ENCODE data around the gene PGLYRP4. TPM values are rescaled to one million over a fixed set of nuclear protein-coding genes. Genes with fewer than 3 reads are reported as not detected.

PGLYRP4 gene
- polyA plus RNA-seq, 4 donors = 0.18 to 0.33 TPM; not detected in 2

DNA sequence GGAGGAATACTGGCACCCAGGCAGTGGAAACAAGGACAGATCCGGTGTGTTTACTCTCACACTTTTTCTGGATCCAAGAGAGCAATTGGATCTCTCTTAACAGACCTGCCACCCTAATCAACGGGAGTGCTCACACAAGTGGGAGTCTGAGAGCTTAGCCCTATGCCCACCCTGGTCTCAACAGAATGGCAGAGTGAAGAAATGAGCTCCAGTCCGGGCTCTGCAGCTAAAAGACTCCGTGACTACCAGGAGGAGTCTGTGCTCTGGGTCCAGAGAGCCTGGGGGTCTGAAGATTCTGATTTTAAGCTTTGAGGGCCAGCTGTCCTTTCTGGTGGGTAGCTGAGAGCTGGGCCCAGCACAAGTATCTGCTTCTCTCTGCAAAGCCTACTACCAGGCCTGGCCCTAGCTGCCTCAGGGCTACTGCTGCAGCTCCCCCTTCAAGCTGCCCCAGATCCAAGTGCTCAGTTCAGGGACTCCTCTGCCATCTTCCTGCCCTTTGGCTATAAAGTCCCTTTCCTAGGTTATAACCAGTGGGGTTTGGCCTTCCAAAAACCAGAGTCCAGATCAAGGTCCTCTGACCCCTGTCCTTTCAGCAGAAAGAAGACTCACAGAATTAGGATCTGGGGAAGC is 13.0 kb upstream of the PGLYRP4 start:
- peaks cover 0 to 70% (median 0%) of the 10 kb centered on the region in 3 donors for H3K4me1 ChIP-seq (ENCODE audit: control insufficient read depth in 3 of 3, insufficient read depth in 2 of 3, low read depth in 1 of 3, low read length in 2 of 3)
- H3K27me3 ChIP-seq (ENCODE audit: control insufficient read depth in 3 of 3, insufficient read depth in 3 of 3, low read length in 3 of 3) = no peaks in the 10 kb centered on the region
- FAIRE-seq = no peak
- no peak overlapping the region for H3K4me3 ChIP-seq (ENCODE audit: low read depth in 1 of 3, low read length in 3 of 3)
- H3K36me3 ChIP-seq (ENCODE audit: control insufficient read depth in 3 of 3, insufficient read depth in 2 of 3, low read depth in 1 of 3, low read length in 3 of 3) = peaks cover 0 to 2% (median 0%) of the 10 kb centered on the region in 3 donors
- WGBS, 3 donors = 75 to 83% (median 79%) methylated on average over 4 of the region's 4 CpGs
- H3K9me3 ChIP-seq (ENCODE audit: control insufficient read depth in 2 of 2, insufficient read depth in 1 of 2, low read depth in 1 of 2, low read length in 1 of 2) = no peaks in the 10 kb centered on the region
- DNase-seq = no peak
- no peak overlapping the region for H3K27ac ChIP-seq (ENCODE audit: low read depth in 1 of 3, low read length in 2 of 3)

DNA sequence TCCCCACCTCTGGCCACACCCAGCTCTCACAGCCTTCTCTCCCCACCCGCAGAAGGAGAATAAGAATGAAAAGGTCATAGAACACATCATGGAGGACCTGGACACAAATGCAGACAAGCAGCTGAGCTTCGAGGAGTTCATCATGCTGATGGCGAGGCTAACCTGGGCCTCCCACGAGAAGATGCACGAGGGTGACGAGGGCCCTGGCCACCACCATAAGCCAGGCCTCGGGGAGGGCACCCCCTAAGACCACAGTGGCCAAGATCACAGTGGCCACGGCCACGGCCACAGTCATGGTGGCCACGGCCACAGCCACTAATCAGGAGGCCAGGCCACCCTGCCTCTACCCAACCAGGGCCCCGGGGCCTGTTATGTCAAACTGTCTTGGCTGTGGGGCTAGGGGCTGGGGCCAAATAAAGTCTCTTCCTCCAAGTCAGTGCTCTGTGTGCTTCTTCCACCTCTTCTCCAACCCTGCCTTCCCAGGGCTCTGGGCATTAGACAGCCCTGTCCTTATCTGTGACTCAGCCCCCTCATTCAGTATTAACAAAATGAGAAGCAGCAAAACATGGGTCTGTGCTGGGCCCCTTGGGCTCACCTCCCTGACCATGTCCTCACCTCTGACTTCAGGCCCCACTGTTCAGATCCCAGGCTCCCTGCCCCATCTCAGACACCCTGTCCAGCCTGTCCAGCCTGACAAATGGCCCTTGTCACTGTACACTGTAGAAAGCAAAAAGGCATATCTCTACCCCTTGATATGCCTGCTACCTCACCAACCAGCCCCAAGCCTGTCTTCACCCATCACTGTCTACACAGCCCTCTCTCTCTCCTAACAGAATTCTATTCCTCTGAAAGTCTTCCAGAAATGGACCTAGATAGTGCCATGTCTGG is 12.2 kb upstream of the PGLYRP4 start:
- no peaks in the 10 kb centered on the region for H3K9me3 ChIP-seq (ENCODE audit: control insufficient read depth in 2 of 2, insufficient read depth in 1 of 2, low read depth in 1 of 2, low read length in 1 of 2)
- no peak overlapping the region for H3K27ac ChIP-seq (ENCODE audit: low read depth in 1 of 3, low read length in 2 of 3)
- DNase-seq = no peak
- no peak overlapping the region for H3K4me3 ChIP-seq (ENCODE audit: low read depth in 1 of 3, low read length in 3 of 3)
- FAIRE-seq = no peak
- WGBS, 3 donors = 84 to 85% (median 84%) methylated on average over 11 of the region's 11 CpGs
- peaks cover 0 to 70% (median 0%) of the 10 kb centered on the region in 3 donors for H3K4me1 ChIP-seq (ENCODE audit: control insufficient read depth in 3 of 3, insufficient read depth in 2 of 3, low read depth in 1 of 3, low read length in 2 of 3)
- no peaks in the 10 kb centered on the region for H3K27me3 ChIP-seq (ENCODE audit: control insufficient read depth in 3 of 3, insufficient read depth in 3 of 3, low read length in 3 of 3)
- peaks cover 0 to 2% (median 0%) of the 10 kb centered on the region in 3 donors for H3K36me3 ChIP-seq (ENCODE audit: control insufficient read depth in 3 of 3, insufficient read depth in 2 of 3, low read depth in 1 of 3, low read length in 3 of 3)

DNA sequence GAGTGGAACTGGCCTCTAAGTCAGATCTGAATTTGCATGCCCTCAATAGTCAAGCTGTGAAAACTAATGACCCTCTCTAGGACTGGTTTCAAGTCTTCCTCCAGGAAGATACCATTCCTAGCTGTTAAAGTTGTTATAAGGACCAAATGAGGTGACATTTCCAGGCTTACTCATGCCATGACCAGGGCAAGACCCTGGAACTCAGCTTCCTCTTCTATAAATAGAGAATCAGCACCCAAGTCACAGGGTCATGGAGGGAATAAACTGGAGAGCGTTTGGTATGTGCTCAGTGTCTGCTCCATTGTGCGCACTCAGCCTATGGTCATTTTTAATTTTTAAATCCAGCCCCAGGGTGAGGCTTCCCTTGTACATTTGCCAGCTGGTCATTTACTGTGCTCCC is 11.5 kb upstream of the PGLYRP4 start:
- peaks cover 0 to 2% (median 0%) of the 10 kb centered on the region in 3 donors for H3K36me3 ChIP-seq (ENCODE audit: control insufficient read depth in 3 of 3, insufficient read depth in 2 of 3, low read depth in 1 of 3, low read length in 3 of 3)
- H3K27ac ChIP-seq (ENCODE audit: low read depth in 1 of 3, low read length in 2 of 3) = no peak overlapping the region
- WGBS, 3 donors = 82 to 91% (median 88%) methylated on average over 2 of the region's 2 CpGs
- DNase-seq (no peak), FAIRE-seq (no peak)
- H3K9me3 ChIP-seq (ENCODE audit: control insufficient read depth in 2 of 2, insufficient read depth in 1 of 2, low read depth in 1 of 2, low read length in 1 of 2) = peaks cover 0 to 5% of the 10 kb centered on the region in 2 donors
- H3K4me3 ChIP-seq (ENCODE audit: low read depth in 1 of 3, low read length in 3 of 3) = no peak overlapping the region
- peaks cover 0 to 64% (median 0%) of the 10 kb centered on the region in 3 donors for H3K4me1 ChIP-seq (ENCODE audit: control insufficient read depth in 3 of 3, insufficient read depth in 2 of 3, low read depth in 1 of 3, low read length in 2 of 3)
- no peaks in the 10 kb centered on the region for H3K27me3 ChIP-seq (ENCODE audit: control insufficient read depth in 3 of 3, insufficient read depth in 3 of 3, low read length in 3 of 3)

DNA sequence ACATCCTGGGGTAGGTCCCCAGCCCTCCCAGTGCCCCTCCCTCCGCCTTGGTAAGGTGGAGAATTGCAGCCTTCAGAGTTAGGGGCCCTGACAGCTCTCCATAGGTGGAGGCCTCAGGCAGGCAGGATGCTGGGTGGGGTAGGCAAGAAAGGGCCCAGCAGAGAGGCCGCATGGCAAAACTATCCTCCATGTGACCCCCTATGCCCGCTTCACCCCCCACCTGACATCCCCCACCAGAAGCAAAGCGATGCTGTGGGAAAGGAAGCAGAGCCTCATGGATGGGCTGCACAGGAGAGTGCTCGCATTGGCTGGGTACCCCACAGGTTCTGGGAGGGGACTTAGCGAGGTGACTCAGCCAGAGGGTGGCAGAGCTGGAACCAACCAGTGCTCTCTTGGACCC is 10.6 kb upstream of the PGLYRP4 start:
- no peak overlapping the region for H3K4me3 ChIP-seq (ENCODE audit: low read depth in 1 of 3, low read length in 3 of 3)
- WGBS, 3 donors = 87 to 94% (median 92%) methylated on average over 6 of the region's 6 CpGs

DNA sequence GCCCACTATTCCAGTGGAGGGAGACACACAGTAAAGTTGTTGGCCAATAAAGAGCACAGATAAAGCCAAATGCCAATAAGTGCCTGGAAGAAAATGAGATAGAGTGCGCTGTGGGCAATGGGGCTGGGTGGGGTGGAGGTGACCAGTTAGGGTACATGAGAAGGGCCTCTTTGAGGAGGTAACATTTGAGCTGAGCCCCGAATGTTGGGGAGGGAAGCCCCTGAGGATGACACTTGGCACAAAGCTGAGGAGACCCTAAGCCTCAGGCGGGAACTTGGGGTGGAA is 10.0 kb upstream of the PGLYRP4 start:
- no peak overlapping the region for H3K4me3 ChIP-seq (ENCODE audit: low read depth in 1 of 3, low read length in 3 of 3)
- no peaks in the 10 kb centered on the region for H3K27me3 ChIP-seq (ENCODE audit: control insufficient read depth in 3 of 3, insufficient read depth in 3 of 3, low read length in 3 of 3)
- peaks cover 0 to 5% of the 10 kb centered on the region in 2 donors for H3K9me3 ChIP-seq (ENCODE audit: control insufficient read depth in 2 of 2, insufficient read depth in 1 of 2, low read depth in 1 of 2, low read length in 1 of 2)
- 91 to 96% (median 91%) methylated on average over 3 of the region's 3 CpGs for WGBS, 3 donors
- H3K27ac ChIP-seq (ENCODE audit: low read depth in 1 of 3, low read length in 2 of 3) = no peak overlapping the region
- FAIRE-seq (no peak), DNase-seq (no peak)
- peaks cover 0 to 2% (median 0%) of the 10 kb centered on the region in 3 donors for H3K36me3 ChIP-seq (ENCODE audit: control insufficient read depth in 3 of 3, insufficient read depth in 2 of 3, low read depth in 1 of 3, low read length in 3 of 3)
- peaks cover 0 to 49% (median 0%) of the 10 kb centered on the region in 3 donors for H3K4me1 ChIP-seq (ENCODE audit: control insufficient read depth in 3 of 3, insufficient read depth in 2 of 3, low read depth in 1 of 3, low read length in 2 of 3)

More for the DNA sequence above, 10.6 kb upstream of the PGLYRP4 start:
- DNase-seq (no peak), FAIRE-seq (no peak)
- Histone ChIP-seq H3K27ac (ENCODE audit: low read depth in 1 of 3, low read length in 2 of 3) (no peak overlapping the region), H3K4me1 (ENCODE audit: control insufficient read depth in 3 of 3, insufficient read depth in 2 of 3, low read depth in 1 of 3, low read length in 2 of 3) (peaks cover 0 to 55% (median 0%) of the 10 kb centered on the region in 3 donors), H3K36me3 (ENCODE audit: control insufficient read depth in 3 of 3, insufficient read depth in 2 of 3, low read depth in 1 of 3, low read length in 3 of 3) (peaks cover 0 to 2% (median 0%) of the 10 kb centered on the region in 3 donors), H3K9me3 (ENCODE audit: control insufficient read depth in 2 of 2, insufficient read depth in 1 of 2, low read depth in 1 of 2, low read length in 1 of 2) (peaks cover 0 to 5% of the 10 kb centered on the region in 2 donors), H3K27me3 (ENCODE audit: control insufficient read depth in 3 of 3, insufficient read depth in 3 of 3, low read length in 3 of 3) (no peaks in the 10 kb centered on the region)

DNA sequence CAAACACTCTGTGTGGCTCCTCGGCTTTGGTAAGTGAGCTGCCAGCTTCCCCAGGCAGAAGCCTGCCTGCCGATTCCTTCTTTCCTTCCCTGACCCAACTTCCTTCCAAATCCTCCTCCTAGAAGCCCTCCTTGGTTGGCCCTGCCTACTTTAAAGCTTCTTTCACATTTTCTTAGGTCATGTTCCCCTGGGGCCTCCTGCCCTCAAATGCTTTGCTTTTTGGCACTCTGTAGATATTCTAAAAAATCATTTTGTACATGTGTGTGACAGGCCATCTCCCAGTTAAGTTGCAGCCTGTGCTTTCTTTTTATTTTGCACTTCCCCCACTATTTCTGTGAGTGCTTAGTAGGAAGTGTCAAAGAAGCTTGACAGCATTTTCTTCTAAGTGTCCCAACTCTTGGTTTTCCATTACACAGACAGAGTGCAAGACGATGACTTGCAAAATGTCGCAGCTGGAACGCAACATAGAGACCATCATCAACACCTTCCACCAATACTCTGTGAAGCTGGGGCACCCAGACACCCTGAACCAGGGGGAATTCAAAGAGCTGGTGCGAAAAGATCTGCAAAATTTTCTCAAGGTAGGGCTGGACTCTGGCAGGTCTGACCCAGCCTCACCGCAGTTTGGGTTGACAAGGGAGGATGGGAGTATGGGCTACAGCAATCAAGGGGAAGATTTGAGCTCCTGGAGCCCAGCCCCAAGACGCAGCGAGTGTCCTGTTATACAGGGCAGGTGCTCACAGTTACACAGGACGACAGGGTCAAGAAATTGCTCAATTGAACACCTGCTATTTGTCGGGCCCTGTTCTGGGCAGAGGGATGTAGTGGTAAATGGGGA is 9.4 kb upstream of the PGLYRP4 start, which contains the start of gene S100A9:
TSS of gene S100A9 (plus strand) at position 2 of the 838 bp plus-strand sequence. CDS start at position 432, 430 bp downstream.
- FAIRE-seq (no peak), DNase-seq (no peak)
- Histone ChIP-seq H3K27me3 (ENCODE audit: control insufficient read depth in 3 of 3, insufficient read depth in 3 of 3, low read length in 3 of 3) (no peaks in the 10 kb centered on the region), H3K4me1 (ENCODE audit: control insufficient read depth in 3 of 3, insufficient read depth in 2 of 3, low read depth in 1 of 3, low read length in 2 of 3) (peaks cover 0 to 43% (median 0%) of the 10 kb centered on the region in 3 donors), H3K4me3 (ENCODE audit: low read depth in 1 of 3, low read length in 3 of 3) (no peak within 1 kb of the TSS), H3K27ac (ENCODE audit: low read depth in 1 of 3, low read length in 2 of 3) (peak within 1 kb of the TSS in 1 of 3 donors; percentile 23), H3K9me3 (ENCODE audit: control insufficient read depth in 2 of 2, insufficient read depth in 1 of 2, low read depth in 1 of 2, low read length in 1 of 2) (peaks cover 0 to 5% of the 10 kb centered on the region in 2 donors), H3K36me3 (ENCODE audit: control insufficient read depth in 3 of 3, insufficient read depth in 2 of 3, low read depth in 1 of 3, low read length in 3 of 3) (peaks cover 0 to 2% (median 0%) of the 10 kb centered on the region in 3 donors)
- WGBS, 3 donors = 62 to 75% (median 73%) methylated on average over 11 of the region's 11 CpGs

DNA sequence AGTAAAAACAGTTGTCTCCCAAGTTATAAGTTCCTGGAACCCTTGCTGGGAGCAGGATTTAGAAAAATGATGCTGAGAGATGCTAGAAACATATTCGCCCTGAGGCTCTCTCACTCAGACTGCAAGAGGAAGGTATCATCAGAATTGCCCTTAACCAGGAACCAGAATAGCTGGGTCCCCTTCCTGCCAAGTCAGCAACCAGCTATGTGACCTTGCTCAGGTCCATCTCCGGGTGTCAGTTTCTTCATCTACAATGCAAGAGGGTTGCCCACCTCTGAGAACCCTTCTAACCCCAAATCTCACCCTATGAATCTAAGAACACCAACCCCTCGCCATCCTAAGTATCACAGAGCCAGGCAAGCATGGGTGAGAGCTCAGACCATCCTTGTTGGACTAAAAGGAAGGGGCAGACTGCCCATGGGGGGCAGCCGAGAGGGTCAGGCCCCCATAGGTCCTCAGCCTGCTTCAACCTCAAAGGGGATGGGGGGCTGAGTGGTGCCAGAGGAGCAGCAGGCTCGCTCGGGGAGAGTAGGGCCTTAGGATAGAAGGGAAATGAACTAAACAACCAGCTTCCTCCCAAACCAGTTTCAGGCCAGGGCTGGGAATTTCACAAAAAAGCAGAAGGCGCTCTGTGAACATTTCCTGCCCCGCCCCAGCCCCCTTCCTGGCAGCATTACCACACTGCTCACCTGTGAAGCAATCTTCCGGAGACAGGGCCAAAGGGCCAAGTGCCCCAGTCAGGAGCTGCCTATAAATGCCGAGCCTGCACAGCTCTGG is 8.6 kb upstream of the PGLYRP4 start:
- FAIRE-seq (no peak), DNase-seq (peak; percentile 34 to 77)
- peaks cover 0 to 2% (median 0%) of the 10 kb centered on the region in 3 donors for H3K36me3 ChIP-seq (ENCODE audit: control insufficient read depth in 3 of 3, insufficient read depth in 2 of 3, low read depth in 1 of 3, low read length in 3 of 3)
- H3K4me1 ChIP-seq (ENCODE audit: control insufficient read depth in 3 of 3, insufficient read depth in 2 of 3, low read depth in 1 of 3, low read length in 2 of 3) = peaks cover 0 to 35% (median 0%) of the 10 kb centered on the region in 3 donors
- H3K9me3 ChIP-seq (ENCODE audit: control insufficient read depth in 2 of 2, insufficient read depth in 1 of 2, low read depth in 1 of 2, low read length in 1 of 2) = peaks cover 0 to 5% of the 10 kb centered on the region in 2 donors
- H3K4me3 ChIP-seq (ENCODE audit: low read depth in 1 of 3, low read length in 3 of 3) = no peak overlapping the region
- peak overlapping the region in 1 of 3 donors; percentile 23 for H3K27ac ChIP-seq (ENCODE audit: low read depth in 1 of 3, low read length in 2 of 3)
- 45 to 54% (median 50%) methylated on average over 9 to 10 of the region's 10 CpGs for WGBS, 3 donors
- H3K27me3 ChIP-seq (ENCODE audit: control insufficient read depth in 3 of 3, insufficient read depth in 3 of 3, low read length in 3 of 3) = no peaks in the 10 kb centered on the region

Measured in small intestine (tissue), 7 donors.